GM10847 (cell line): Measurements from ENCODE around the gene TBX2.

Experiments used
- POLR2A ChIP-seq: IDR thresholded peaks from 2 replicates; pipeline ENCODE4 v1.6.1; 2011; ENCODE audit not compliant: insufficient read length; ENCODE audit errors: extremely low read depth

TBX2 gene

DNA sequence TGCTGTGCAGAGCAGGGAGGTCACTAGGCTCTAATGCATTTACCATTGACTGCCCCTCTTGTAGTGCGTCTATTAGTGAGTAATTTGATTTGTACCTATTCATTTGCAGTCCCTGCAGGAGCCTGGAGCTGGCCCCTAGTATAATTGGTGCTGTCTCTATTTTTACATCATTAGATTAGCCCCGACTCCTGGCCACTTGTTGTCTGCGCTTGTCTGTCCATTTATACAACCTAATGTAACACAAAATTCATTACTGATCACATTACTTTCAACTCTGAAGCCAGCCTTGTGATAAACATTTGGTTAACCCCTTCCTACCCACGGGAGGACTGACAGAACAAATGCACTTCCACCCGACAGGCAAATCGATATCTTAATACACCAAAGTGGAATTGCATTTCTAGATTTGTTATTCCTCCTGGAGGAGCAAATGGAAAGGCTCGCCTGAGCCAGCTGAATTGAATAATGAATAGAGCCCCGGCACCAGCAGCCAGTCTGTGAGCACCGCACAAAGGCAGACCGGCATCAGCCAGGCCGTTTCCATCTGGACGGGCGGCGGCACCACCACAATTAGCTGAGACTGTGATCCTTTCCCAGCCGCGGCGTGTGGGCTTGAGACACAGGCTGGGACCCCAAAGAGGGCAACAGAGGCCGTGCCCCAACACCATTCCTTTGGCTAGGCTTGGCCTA lies 18.7 kb upstream of the TBX2 start:
- TF ChIP-seq POLR2A: no peak

- TF ChIP-seq POLR2A: no peak
Measured at GRCh38 chr17:61381537-61381936, 18.1 kb upstream of the TBX2 start.

GRCh38 chr17:61382796-61383688 lies 16.6 kb upstream of the TBX2 start:
- no peak for TF ChIP-seq POLR2A

DNA sequence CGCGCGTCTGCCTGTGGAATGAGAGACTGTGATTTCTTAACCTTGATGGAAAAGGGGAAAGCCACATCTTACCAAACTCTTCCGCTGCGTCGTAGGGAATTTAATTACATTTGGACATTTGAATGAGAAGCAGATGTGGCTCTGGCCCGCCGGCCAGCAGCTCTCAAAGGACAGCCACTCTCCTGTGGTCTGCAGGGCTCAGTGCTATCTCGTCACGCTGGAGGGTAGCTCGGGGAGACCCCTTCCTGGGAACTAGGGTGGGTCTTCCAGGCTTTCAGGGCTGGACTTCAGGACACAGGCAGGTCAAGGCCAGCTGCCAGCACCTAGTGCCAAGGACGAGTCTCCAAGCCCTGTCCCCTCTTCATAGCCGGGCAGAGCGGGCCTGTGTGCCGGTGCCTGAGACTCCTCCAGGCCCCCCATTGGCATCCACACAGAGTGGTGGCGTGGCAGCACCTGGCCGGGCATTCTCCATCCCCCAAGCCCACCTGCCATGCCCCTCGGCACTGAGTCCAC lies 15.9 kb upstream of the TBX2 start:
- TF ChIP-seq POLR2A: no peak

DNA sequence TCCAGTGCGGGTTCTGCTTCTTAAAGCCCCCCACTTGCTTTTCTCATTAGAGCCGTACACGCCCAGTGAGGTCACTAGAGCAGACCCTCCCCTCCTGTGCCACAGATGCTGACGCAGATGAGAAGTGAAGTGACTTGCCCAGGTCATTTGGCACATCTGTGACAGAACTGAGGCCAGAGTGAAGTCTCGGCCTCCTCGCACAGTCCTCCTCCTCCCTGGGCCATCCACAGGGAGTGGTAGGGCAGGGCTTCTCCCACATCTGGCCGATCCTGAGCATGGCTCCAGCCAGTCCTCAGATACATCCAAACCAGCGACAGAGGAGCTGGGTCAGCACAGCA lies 15.3 kb upstream of the TBX2 start:
- no peak for TF ChIP-seq POLR2A

DNA sequence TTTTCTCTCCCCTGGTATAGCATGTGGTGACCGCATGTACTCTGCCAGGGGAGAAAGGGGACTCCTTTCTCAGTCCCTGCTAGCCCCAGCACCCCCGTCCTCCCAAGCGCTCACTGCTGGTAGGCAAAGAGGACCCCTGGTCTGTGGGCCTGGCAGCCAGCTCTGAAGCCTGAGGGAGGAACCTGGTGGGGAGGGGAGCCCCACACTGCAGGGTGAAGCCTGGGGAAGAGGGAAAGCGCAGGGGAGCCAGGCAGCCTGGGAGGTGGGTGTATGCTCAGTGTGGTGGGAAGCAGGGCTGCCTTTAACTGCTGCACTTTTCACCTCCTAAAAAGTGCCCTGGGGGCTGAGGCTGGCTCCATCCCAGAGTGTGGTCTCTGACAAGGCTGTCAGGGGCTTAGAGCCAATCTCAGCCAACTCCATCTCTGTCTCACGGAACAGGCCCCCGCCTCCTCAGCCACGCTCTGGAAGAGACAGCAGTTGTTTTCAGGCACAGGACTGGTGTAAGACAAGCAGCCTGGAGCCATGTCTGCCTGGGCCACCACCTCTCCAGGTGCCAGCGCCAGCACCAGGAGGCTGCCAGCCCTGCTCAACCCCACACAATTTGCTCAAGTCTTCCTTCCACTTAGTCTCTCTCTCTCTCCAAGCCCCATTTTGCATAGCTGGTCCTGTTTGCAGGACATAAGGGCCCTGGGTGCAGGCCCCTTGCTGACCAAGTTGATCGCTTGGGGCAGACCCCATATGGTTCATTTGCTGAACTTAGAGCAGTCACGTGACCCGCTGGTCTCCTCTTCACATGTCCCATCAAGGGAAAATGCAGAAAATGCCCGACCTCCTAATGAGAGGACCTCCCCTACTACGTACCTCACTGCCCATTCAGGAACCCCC lies 14.7 kb upstream of the TBX2 start:
- TF ChIP-seq POLR2A: no peak

DNA sequence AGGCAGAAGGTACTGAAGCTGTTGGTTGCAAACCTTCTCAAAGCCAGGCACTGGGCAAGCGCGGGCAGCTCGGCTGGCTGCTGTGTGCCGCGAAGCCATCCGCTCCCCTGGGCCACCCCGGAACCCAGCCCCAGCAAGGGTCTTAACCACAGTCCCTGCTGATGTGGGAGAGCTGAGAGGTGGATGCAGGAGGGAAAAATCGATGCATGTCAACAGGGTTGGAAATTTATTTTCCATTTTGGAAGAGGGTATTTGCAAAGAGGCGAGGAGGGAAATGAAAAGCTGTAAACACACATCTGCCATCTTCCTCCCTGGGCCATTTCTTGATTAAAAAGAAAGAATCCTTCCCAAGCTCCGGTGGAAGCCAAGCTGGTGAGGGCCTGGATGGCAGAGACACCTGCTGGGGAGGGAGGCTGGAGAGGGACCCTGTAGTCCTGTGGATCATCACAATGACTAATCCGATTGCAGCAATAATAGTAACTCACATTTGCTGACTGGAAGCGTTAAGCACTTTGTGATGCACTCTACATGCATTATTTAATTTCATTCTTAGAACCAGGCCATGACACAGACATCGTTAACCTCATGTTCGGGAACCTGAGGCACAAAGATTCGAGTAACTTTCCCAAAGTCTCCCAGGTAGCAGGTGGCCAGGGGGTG lies 13.9 kb upstream of the TBX2 start:
- TF ChIP-seq POLR2A: no peak

DNA sequence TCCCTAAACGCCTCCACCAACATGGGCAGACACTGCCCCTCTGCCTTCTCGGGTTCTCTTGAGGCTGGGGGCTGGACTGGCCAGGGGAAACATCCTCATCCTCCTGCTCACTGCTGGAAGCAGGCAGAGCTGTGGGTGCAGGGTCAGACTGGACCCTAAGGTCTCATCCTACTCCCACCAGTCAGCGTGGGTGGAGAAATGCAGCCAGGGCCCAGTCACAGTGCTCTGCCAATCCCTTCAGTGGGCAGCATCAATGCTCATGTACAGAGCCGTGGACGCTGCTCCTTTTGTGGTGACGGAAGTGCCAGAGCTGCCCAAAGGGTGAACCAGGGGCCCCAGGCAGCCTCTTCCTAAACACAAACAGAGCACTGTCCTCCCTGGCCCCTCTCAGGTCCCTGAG lies 13.4 kb upstream of the TBX2 start:
- no peak for TF ChIP-seq POLR2A

DNA sequence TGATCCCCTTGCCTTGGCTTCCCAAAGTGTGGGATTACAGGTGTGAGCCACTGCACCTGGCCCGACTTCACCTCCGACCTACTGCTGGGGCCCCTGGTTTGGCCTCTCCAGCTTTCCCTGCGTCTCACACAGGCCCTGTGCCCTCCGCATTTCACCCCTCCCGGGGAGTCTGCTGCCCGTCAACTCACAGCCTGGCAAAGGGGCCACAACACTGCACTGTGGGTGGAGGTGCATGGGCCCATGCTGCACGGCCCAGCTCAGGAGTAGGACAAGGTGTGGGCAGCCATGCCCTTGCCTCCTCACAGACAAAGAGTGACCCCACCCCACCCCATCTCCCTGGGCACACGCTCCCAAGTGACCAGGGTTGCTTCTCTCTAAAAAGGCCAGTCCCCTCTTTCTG lies 12.6 kb upstream of the TBX2 start:
- no peak for TF ChIP-seq POLR2A

GRCh38 chr17:61387511-61388305 lies 11.9 kb upstream of the TBX2 start:
- no peak for TF ChIP-seq POLR2A

GRCh38 chr17:61388561-61389356 lies 10.9 kb upstream of the TBX2 start:
- TF ChIP-seq POLR2A: no peak

DNA sequence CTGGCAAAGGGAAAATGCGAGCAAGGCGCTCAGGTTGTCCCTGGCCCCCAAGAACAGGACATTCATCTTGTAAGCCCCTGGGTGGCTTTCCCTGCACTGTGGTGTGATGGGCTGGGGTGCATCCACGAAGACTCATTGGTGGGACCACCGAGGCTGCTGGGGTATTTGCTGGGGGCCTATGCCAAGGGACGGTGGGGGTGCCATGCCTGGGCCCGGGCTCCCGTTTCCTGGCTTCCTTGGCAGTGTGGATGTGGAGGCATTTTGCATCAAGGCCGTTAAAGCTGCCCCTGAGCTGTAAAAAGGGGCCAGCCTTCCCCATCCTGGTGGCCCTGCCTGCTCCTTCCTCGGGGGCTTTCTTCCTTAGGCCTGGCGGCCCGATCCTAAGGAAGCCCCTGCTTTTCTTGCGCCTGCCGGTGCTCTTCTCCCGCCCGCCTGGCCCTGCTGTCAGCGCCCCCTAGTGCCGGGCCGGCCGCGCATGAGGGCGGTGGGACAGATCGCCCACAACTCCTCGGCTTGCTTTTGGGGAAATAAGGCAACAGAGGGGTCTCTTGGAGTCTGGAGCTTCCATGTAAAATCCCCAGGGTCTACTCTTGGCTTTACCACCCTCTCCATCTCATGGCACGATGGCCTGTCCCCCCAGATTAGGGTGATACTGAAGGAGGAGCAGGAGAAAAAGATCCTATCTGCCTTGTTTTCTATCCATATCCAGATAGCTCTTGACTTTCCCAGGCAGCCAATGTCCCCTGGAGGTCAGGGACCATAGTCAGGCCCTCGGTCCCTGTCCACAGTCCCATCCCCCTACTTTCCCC lies 9.8 kb upstream of the TBX2 start:
- no peak for TF ChIP-seq POLR2A

GRCh38 chr17:61390479-61390791 lies 9.2 kb upstream of the TBX2 start:
- TF ChIP-seq POLR2A: no peak
